ENCODE measurements around the gene ST7L.
"Not testable (repeated sequence)": the region's sequence is repeated elsewhere in the genome, so short reads cannot be mapped to it uniquely, and the experiment has no call there.

ST7L gene

DNA sequence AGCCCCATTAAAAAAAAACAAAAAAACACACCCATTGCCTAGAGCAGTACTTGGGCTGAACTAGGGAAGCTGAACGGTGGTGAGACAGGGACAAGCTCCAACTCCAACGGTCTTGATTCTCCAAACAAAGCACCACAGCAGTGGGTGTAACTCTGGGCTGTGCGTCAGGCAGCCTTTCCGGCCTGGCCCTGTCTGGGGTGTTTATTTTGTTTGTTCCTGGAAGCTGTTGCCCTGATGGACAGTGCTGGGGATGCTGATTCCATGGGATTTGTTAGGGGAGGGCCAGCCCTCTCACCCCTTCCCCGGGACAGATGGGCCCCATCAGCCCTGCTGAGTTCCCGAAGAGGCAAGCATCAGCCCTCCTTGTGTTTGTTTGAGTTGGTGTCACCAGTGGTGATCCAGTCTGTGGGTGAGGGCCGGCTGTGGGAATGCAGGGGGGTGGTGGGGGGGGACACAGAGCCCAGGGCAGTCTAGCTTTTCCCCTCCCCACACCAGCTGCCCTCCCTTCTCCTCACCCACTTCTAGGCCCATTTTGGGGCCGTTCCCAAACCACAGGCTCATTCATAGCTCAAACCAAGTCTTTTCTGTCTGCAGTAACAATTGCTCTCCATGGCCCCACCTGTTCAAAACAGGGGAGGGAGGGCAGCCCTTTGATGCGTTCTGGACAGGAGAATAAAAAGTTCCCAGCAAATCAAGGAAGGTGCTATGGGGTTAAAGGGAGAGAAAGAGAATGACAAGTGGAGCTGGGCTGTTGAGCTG lies 105.7 kb downstream of the ST7L start:
- DNase-seq, result no peak

DNA sequence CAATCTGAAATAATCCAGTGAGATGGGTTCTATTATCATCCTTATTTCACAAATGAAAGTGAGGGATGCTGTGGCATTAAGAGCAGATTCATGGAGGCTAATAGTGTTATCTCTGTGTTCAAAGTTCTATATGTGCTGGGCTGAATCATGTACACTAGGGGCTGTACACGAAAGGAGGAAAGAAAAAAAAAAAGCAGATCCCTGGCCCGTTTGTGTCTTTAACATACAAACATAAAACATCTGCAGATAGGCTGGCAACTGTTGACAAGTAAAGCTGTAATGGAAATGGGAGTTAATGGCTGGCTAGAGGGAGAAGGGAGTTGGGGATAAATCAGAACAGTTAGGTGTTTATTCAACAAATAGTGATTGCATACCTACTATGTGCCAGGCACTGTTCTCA lies 107.0 kb downstream of the ST7L start:
- DNase-seq, result no peak

DNA sequence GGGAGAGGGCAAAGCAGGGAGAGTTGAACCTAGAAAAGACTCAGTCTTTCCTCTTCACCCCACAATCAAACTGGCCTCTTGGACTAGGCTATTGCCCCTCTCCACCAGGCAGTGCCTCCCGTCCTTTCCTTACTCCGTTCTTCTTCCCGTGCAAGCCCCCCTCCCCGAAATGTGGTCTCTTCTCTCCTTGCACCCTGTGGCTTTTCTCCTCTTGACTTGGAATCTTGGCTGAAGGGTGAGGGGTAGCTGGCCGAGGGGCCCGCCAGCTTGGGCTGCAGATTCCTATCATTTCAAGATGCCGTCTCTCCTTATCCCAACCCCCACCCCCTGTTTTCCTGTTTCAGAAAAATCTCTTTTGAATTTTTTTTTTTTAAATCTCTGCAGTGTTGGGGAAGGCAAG lies 108.6 kb downstream of the ST7L start:
- DNase-seq, result no peak

DNA sequence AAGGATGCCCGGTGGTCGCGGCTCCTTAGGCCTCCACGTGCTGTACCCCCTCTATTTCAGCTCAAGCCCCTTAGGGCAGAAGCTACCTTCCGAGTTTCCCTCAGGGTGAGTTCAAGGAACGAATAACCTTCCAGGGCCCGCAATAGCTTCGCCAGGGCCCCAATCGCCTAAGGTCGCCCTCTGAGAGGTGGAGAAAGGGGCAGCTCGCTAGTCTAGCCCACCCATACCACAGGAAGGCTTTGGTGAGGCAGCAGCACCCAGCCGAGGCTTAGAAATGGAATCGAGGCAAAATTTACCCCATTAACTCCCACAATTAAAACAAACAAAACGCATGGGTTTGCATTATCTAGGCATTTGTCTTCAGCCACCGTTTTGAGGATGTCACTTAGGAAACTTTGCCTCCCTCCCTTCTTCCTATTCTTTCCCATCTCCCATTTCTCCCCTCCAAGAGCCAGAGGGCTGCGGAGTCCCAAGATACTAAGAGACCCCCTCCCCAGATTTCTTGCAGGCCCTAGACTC lies 109.2 kb downstream of the ST7L start:
- no peak for DNase-seq

DNA sequence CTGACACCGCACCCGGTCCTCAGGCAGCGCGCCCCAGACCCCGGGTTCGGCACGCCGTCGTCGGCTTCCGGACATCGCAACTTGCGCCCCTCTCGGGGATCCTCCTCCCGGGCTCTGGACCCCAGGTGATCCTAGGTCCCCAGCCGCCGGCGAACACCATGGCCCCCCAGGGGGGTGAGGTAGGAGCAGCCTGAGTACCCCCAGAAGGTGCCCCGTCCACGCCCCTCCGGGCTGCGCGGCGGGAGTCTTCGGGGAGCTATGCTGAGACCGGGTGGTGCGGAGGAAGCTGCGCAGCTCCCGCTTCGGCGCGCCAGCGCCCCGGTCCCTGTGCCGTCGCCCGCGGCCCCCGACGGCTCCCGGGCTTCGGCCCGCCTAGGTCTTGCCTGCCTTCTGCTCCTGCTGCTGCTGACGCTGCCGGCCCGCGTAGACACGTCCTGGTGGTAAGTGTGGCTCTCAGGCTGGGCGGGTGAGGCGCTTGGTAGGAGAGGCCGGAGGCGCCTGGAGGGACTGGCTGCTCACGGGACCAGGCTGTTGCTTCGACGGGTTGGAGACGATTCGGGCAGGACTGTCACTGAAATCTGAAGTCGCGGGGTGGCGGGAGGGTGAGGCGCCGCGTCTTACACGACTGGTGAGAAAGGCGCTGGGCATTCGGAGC lies 109.8 kb downstream of the ST7L start:
- DNase-seq, result no peak

DNA sequence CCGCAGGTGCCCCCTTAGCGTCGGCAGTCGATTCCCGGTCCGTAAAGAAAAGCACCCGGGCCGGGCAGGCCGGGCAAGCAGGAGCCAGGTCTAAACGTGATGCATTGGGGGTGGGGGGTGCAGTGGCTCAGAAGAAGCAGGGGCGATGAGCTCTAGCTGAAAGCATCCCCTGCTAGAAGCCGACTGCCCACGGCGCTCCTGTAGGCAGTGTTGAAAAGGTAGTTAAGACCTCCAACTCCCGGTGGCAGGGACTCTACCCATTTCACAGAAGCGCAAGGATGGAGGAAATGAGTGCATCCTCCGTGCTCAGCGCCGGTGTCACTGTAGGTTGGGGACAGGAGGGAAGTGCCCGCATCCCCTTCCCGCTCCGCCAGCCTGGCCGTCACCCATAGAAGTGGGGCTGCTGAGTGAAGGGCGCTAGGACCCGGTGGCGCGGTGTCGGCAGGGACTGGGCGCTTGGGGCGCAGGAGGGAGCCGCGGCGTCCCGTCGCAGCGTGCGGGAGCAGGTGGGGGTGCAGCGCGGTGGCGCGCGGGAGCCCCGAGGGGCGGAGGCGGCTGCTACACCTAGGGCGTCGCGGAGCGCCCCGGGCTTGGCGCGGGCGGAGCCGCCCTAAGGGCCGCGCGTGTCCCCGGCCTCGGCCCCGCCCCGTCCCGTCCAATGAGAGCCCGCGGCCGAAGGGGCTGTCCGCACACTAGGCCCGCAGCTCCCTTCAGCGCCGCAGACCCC lies 110.5 kb downstream of the ST7L start, which contains the start of gene WNT2B:
WNT2B (plus strand) TSS at position 688 of the 727 bp plus-strand sequence. CDS start 298 bp downstream, outside the sequence.
- no peak for DNase-seq

DNA sequence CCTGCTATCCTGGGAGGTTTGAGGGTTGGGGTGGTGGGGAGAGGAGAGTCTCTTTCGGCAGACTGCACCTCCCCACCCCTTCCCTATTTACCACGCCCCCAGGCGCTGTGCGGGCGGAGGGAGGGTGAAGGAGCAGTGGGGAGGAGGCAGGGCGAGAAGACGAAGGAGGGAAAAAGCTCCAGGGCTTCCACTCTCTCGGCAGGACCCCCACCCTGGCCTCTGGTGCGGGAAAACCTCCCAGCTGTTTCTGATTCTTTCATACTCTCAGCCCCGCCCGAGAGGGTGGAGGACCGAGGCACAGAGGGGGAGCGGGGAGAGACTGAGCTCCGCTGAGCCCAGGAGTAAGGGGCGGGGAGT lies 111.0 kb downstream of the ST7L start:
- peak; percentile 51 for DNase-seq

DNA sequence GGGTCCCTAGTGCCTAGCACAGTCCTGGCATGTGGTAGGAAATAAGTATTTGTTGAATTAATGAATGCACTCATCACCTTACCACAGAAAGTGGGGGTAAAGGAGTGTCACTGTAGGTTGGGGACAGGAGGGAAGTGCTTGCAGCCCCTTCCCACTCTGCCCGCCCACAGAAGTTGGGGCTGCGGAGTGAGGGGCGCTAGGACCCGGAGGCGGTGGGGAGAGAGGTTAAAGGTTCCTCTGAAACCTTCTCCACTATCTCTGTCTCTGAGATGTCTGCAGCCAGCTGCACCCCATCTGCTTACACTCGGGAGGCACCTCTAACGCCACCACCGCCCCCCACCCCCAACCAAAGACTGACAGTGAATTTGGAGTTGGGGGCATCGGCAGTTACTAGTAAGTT lies 111.6 kb downstream of the ST7L start:
- no peak for DNase-seq

DNA sequence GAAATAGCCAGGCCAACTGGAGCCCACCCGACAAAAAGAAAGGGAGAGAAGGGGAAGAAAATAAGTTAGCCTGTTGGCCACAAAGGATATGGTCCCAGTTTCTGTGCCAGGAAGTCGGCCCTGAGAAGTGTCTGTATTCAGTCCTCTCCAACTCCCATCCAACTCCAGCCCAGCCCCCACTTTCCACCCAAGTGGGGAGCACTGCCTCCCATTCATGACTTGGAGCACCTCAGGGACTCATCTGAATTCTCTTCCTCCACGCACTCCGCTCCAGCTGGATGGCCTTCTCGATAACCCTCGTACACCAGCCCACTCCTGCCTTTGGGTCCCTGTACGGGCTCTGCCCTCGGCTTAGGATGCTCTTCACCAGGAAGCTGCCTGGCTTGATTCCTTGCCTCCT lies 112.2 kb downstream of the ST7L start:
- DNase-seq, result no peak

DNA sequence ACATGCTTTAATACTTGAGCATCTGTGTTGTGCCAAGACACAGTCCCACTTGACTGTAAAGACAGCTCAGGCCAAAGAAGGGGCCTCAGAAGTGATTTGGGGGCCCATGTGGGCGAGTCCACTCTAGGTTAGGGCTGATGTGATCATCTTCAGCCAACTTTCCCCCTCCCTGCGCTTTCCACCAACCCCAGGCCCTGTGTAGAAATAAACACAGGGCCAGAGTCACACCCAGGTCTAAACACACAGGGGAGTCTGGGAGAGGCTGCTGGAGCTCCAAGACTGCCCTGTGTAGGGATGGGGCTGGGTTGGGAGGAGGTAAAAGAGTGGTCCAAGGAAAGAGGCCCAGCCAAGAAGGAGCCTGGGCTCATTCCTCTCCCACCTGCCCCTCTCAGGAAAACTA lies 112.6 kb downstream of the ST7L start:
- no peak for DNase-seq

DNA sequence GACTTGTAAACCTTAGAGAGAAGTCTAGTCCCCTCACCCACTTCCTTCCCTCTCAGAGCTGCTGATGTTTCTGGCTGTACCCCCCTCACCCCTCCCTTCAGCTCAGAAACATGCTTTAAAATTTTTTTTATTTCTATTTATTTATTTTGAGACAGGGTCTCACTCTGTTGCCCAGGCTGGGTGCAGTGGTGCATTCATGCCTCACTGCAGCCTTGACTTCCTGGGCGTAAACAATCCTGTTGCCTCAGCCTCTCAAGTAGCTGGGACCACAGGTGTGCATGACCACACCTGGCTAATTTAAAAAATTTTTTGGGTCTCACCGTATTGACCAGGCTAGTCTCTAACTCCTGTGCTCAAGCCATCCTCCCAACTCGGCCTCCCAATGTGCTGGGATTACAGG lies 113.1 kb downstream of the ST7L start:
- no peak for DNase-seq

DNA sequence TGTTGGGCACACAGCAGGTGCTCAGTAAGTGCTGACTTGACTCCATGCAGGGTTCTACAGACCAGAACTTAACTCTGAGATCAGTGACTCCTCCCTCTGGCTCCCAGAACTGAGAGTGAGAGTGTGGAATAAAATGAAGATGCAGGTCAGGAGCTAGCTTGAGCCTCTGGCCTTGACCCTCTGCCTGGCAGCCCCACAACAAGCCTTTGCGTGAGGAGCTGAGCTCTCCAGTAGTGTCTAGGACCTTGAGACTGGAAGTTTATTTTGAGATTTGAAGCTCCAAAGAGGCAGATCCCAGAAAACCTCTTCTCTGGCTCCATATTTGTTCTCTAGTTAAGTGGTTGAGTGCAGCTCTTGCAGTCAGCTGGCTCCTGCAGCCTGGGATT lies 113.5 kb downstream of the ST7L start:
- no peak for DNase-seq

DNA sequence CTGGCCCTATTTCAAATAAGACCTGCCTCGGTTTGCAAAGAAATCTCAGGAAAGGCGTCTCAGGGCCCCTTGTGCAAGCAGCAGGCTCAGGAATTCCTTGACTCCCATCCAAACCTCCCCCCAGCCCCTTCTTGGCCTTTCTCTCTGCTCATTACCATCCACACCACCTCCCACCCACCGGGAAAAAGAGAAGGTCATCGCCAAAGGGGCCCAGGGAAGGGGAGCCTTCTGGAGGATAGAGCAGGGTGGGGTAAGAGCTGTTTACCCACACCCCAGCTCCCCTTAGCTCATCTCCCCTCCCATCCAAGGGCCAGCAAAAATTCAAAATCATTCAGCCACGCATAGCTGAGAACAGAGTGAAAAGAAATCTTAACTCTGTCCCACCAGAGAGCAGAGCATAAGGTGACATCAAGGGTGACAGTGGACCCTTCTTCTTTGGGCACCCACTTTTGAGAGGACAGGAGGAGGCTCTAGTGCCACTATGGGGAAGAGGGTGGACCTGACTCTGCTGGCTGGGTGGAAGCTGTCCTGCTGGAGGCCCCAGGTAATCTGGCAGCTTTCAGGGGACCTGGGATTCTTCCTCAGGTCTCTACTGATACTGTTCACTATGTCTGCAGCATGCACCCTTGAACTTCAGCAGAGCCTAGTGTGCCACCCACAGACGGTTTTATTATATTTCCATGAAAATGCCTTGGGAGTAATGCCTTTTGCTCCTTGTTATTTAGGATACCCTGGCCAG lies 114.1 kb downstream of the ST7L start:
- no peak for DNase-seq

DNA sequence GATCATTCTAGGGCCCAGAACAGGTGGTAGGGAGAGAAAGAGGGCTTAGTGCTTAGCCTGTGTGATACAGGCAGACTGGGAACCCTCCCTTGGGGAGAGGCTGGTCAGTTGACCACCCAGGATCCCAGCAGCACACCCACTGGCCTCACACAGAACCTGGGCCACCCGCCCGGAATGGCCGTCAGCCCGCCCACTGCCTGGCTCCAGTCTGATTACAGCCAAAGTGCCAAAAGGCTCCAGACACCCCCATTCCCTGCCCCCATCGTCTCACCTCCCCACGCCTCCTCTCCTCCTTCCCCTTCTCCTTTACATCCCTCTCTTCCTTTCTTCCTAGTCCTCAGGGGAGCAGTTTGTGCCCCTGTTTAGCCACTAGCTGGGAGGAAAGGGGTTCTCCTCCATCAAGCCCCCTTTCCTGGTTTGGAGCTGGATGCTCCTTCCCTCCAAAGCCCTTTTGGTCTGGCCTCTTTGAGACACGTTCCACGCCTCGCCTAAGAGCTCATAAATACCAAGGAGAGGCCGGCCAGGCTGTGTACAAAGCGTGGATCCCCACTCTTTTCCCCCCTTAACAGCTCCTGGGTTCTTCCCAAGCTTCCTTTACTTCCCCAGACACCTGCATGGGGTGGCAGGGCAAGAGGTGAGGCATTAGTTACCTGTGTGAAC lies 114.8 kb downstream of the ST7L start:
- DNase-seq, result no peak

DNA sequence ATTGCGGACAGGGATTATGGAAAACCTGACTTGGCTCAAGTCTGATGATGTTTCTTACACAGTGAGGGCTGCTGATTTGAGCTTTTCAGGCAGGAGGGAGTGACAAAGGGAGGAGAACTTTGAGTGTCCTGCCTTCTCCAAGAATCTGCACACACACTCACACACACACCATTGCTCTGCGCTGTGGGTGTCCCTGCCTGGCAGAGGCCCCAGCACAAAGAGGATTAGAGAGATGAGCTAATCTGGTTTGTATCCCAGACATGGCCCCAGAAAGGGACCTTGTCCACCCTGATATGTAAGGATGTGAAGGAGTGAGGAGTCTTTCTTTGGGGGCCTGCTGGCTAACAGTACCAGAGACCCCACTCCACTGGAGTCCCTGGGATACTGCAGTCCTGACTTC lies 116.1 kb downstream of the ST7L start:
- DNase-seq, result no peak

DNA sequence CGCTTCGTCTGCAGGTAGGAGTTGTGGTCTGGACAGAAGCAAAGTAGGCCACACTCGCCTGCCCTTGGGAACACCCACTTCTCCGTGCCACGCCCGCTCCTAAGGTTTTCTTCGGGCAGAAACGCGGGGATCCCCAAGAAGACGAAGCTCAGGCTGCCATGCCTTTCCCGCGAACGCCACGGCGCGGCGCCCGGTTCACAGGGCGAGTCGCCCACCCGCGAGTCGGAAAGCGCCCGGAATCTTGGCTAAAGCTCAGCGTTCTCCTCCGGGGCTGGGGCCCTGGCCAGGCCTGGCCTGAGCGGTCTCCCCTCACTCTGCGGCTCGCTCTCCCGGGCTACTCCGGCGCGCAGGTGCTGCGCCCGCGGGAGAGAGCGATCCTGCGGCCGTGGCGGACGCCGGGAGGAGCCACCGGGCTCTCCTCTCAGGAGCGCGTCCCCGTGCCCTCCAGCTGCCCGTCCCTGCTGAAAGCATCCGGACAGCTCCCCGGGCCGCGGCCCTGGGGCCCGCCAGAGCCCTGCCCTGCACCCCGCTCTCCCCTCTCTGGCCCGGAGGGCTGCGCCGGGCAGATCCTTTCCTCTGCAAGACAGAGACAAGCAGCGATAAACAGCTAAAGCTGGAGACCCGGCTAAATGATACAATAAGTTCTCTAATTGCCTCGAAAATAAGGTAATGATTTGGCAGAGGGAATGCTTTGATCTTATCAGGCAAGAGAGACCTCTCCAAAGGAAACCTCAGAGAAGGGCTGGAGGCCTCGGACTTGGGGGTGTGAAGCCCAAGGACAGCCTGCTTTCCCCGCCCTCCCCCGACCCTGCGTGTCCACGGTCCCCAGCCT lies 116.9 kb downstream of the ST7L start:
- DNase-seq, result peak; percentile 83

DNA sequence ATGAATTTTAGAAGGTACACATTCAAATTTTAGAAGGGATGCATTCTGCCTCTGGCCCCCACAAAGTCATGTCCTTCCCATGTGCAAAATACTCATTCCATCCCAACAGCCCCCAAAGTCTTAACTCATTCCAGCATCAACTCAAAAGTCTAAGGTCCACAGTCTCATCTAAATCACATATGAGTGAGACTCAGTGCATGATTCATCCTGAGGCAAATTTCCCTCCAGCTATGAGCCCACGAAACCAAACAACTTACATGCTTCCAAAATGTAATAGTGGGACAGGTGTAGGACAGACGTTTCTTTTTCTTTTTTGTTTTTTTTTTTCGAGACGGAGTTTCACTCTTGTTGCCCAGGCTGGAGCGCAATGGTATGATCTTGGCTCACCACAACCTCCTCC lies 122.7 kb downstream of the ST7L start:
- DNase-seq, result peak; percentile 18

DNA sequence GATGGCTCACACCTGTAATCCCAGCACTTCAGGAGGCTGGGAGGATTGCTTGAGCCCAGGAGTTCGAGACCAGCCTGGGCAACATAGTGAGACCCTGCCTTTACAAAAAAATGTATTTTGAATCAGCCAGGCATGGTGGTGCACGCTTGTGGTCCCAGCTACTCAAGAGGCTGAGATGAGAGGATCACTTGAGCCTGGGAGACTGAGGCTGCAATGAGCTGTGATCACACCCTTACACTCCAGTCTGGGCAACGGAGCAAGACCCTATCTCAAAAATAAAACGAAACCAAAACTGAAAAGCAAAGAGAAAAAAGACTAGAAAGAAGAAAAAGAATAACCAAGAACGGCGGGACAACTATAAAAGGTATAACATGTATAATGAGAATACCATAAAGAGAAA lies 125.6 kb downstream of the ST7L start:
- no peak for DNase-seq

DNA sequence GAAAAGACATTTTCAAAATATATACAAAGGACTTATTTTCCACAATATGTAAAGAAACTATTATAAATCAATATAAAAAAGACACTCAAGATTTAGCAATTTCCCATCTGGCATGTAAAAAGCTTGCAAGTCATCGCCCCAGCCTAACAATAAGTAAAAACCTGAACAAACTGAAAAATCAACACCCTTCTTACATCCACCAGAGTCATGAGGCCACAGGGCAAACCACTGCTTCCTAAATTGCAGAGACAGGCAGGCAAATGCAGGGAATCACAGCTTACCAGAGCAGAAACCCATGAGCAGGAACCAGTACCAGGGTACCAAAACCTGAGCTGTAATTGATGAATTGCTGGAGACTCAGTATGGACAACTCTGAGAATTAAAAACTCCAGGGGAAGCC lies 126.9 kb downstream of the ST7L start:
- DNase-seq, result no peak

DNA sequence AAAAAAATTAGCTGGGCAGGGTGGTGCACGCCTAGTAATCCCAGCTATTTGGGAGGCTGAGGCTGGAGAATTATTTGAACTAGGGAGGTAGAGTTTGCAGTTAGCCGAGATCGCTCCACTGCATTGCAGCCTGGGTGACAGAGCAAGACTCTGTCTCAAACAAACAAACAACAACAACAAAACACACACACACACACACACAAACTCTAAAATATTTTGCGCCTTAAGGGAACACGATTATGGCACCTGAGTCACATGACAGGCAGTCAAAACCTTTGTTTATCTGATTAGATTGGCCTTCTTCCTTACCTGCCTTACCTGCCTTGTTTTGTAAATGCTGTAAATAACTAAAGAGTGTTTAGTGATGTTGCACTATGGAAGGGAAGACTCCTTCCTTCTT lies 130.8 kb downstream of the ST7L start:
- no peak for DNase-seq

DNA sequence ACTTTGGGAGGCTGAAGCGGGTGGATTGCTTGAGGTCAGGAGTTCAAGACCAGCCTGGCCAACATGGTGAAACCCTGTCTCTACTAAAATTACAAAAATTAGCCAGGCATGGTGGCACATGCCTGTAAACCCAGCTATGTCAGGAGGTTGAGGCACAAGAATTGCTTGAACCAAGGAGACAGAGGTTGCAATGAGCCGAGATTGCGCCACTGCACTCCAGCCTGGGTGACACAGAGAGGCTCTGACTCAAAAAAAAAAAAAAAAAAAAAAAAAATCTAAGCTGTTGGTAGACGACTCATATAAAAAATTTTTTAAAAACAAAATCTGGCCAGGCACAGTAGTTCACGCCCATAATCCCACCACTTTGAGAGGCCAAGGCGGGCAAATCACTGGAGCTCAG lies 131.3 kb downstream of the ST7L start:
- DNase-seq, result not testable (repeated sequence)

DNA sequence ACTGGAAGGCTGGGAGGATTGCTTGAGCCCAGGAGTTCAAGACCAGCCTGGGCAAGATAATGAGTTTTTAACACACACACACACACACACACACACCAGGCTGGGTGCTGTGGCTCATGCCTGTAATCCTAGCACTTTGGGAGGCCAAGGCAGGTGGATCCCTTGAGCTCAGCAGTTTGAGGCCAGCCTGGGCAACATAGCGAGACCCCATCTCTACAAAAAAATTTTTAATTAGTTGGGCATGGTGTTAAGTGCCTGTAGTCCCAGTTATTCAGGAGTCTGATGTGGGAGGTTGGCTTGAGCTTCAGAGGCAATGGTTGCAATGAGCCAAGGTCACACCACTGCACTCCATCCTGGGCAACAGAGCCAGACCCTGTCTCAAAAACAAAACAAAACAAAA lies 132.9 kb downstream of the ST7L start:
- not testable (repeated sequence) for DNase-seq
